HepG2 (cell line): ENCODE measurements around the gene TMEM200C. TPM values are rescaled to one million over a fixed set of nuclear protein-coding genes. Genes with fewer than 3 reads are reported as not detected.
A peak's percentile ranks its signal among the peaks of the same experiment; 100 is the strongest.

ENCODE experiments used
- ATAC-seq: fragments of 200-7000 bp; cut with Tn5 transposase; 3 replicates; pipeline ENCODE4 v1.9.1; 2020; ENCODE audit warnings: mild to moderate bottlenecking, moderate library complexity
- BruUV-seq: library from RNA; stranded (reverse); fragments of 400-500 nt; replicated peaks from 2 replicates; lab custom pipeline; 2021; lab: Mats Ljungman, UMichigan
- CTCF ChIA-PET: fragments of 300-600 bp; formaldehyde crosslinking; extraction: SDS; loops from one replicate; lab custom pipeline; 2021; ENCODE audit warnings: low total read pairs, inconsistent platforms, low intra/inter-chr PET ratio; lab: Yijun Ruan, JAX
- POLR2A ChIA-PET: fragments of 350-600 bp; sonication (Branson Sonifier 250); formaldehyde crosslinking; loops from one replicate; lab custom pipeline; 2020; ENCODE audit warnings: antibody characterized with exemption, inconsistent platforms; lab: Yijun Ruan, JAX
- DNase-seq: peaks from one replicate; pipeline ENCODE4 v3.0.0-alpha.2; 2015; ENCODE audit warnings: low spot score
- FAIRE-seq: peaks from 3 replicates; lab custom pipeline; 2011; peaks lifted over from hg19 to GRCh38; lab: Jason Lieb, UNC
- H2AFZ ChIP-seq: one replicate; pipeline ENCODE4 v1.6.1; 2011; ENCODE audit warnings: low read length, inconsistent platforms
- H3K27ac ChIP-seq: fragments of 300-600 bp; 3 replicates; pipeline ENCODE4 v1.8.0; 2011; ENCODE audit warnings: mixed run types, mild to moderate bottlenecking, mixed read lengths, low read length, inconsistent platforms; ENCODE audit not compliant: insufficient read depth; ENCODE audit errors: extremely low read length
- H3K27me3 ChIP-seq, 2 experiments: fragments of 200-600 bp in 1 of 2; 2 replicates in 1 of 2; 3 replicates in 1 of 2; pipeline versions ENCODE4 v1.6.0 to v1.8.0; 2011; ENCODE audit warnings: low read length in 2 of 2, mild to moderate bottlenecking in 2 of 2, moderate library complexity in 2 of 2, inconsistent platforms in 1 of 2; ENCODE audit not compliant: insufficient read depth in 2 of 2, control insufficient read depth in 1 of 2
- H3K36me3 ChIP-seq, 2 experiments: fragments of 200-600 bp in 1 of 2; replicated peaks in 1 of 2; 2 replicates in 1 of 2; 3 replicates in 1 of 2; pipeline versions ENCODE4 v1.5.1 to v1.8.0; 2011; ENCODE audit warnings: low read length in 2 of 2, inconsistent platforms in 1 of 2; ENCODE audit not compliant: insufficient read depth in 2 of 2, control insufficient read depth in 1 of 2
- H3K4me1 ChIP-seq: 2 replicates; pipeline ENCODE4 v1.5.1; 2012; ENCODE audit warnings: low read length, inconsistent platforms; ENCODE audit not compliant: insufficient read depth
- H3K4me2 ChIP-seq: 2 replicates; pipeline ENCODE4 v1.6.0; 2011; ENCODE audit warnings: low read depth, low read length, inconsistent platforms
- H3K4me3 ChIP-seq, 3 experiments: fragments of 200-600 bp in 1 of 3; sonication (generic), shearing (Covaris generic) in 1 of 3; replicated peaks in 1 of 3; 2 replicates each; pipeline ENCODE4 v1.5.1; 2011 to 2016; ENCODE audit warnings: low read length in 3 of 3, inconsistent platforms in 2 of 3, low read depth in 2 of 3, mild to moderate bottlenecking in 2 of 3, control low read depth in 1 of 3, mixed read lengths in 1 of 3; ENCODE audit not compliant: insufficient read depth in 1 of 3
- H3K79me2 ChIP-seq: one replicate; pipeline ENCODE4 v1.6.1; 2011; ENCODE audit warnings: low read length, inconsistent platforms; ENCODE audit not compliant: insufficient read depth
- H3K9ac ChIP-seq: 2 replicates; pipeline ENCODE4 v1.6.0; 2011; ENCODE audit warnings: mild to moderate bottlenecking, low read depth, low read length, inconsistent platforms; ENCODE audit not compliant: insufficient read depth
- H3K9me3 ChIP-seq: 2 replicates; pipeline ENCODE4 v1.5.1; 2012; ENCODE audit warnings: mild to moderate bottlenecking, low read length
- H4K20me1 ChIP-seq: 2 replicates; pipeline ENCODE4 v1.6.0; 2011; ENCODE audit warnings: inconsistent platforms, mild to moderate bottlenecking, low read length, moderate library complexity; ENCODE audit not compliant: insufficient read depth
- MBD4 ChIP-seq: IDR thresholded peaks from 2 replicates; pipeline ENCODE4 v1.6.1; 2012; ENCODE audit warnings: low read length, inconsistent platforms, borderline replicate concordance
- SALL2 ChIP-seq: sonication (generic); formaldehyde crosslinking; IDR thresholded peaks from 2 replicates; pipeline ENCODE4 v1.8.1; 2023; ENCODE audit warnings: mild to moderate bottlenecking, missing genetic modification reagents, inconsistent platforms
- ZHX2 ChIP-seq, 2 experiments: sonication (generic) in 1 of 2; formaldehyde crosslinking in 1 of 2; IDR thresholded peaks; 2 replicates each; pipeline versions ENCODE4 v1.6.1 to v1.9.0; 2014 to 2022; ENCODE audit warnings: antibody characterized with exemption in 1 of 2, borderline replicate concordance in 1 of 2, inconsistent platforms in 1 of 2, low read depth in 1 of 2, missing genetic modification reagents in 1 of 2
- WGBS: methylation state at CpG from one replicate; pipeline ENCODE4 v1.1.6; 2017; ENCODE audit warnings: low lambda C conversion rate; 5-methylcytosine and 5-hydroxymethylcytosine counted together
- in situ Hi-C: cut with HindIII; loops from 2 replicates; pipeline ENCODE4 v1.10.0; 2017; ENCODE audit warnings: low pct_unique_long_range_greater_than_20kb; ENCODE audit not compliant: extremely low pct_ligation_motif_present
- intact Hi-C: fragments of 100-400 bp; cut with micrococcal nuclease; formaldehyde crosslinking; loops from one replicate; pipeline ENCODE4 v1.10.0; 2022; ENCODE audit not compliant: unreplicated experiment
- polyA plus RNA-seq, 8 experiments: library from polyadenylated mRNA; depleted of rRNA in 3 of 8; stranded (reverse) in 7 of 8; unstranded in 1 of 8; fragments of >200 nt; fragmentation: Illumina TruSeq in 4 of 8; extraction: Trizol in 4 of 8; gene quantifications; 2 replicates each; pipeline versions ENCODE4 v1.2.1 to v1.2.3, GENCODE V29; 2011 to 2016; ENCODE audit warnings: low read depth in 4 of 8, missing spikeins in 1 of 8, mixed read lengths in 1 of 8; ENCODE audit not compliant: insufficient read depth in 1 of 8
- total RNA-seq, 5 experiments: library from RNA; depleted of rRNA; stranded (reverse); fragments of >200 nt; fragmentation: Illumina TruSeq; extraction: Trizol; gene quantifications; 2 replicates each; pipeline ENCODE4 v1.2.3, GENCODE V29; 2016; ENCODE audit warnings: low read depth in 1 of 5

Gene TMEM200C
- total and polyA plus RNA-seq, 2 of the 13 experiments (the other 11 are each of a cell fraction or from before 2014, with no cell fraction given), result 0.04 TPM; not detected in 1

- no peak overlapping the region for H3K9ac ChIP-seq
- in situ Hi-C loops (loop anchor here (10.0 to 25.0 kb wide), 2 partner anchors 321 to 993 kb away; no protein-coding TSS in a partner anchor), intact Hi-C loops (loop anchor here (10.0 kb wide), 2 partner anchors 61 to 161 kb away; no protein-coding TSS in a partner anchor)
- H3K79me2 ChIP-seq, result no peaks in the 10 kb centered on the region
- H2AFZ ChIP-seq, result no peak overlapping the region
- peaks cover 11% of the 10 kb centered on the region; the same call in 1 of the 2 replicates for H3K4me1 ChIP-seq
- H3K27me3 ChIP-seq, result peaks cover 21 to 90% of the 10 kb centered on the region in 2 experiments
- H3K36me3 ChIP-seq, result no peaks in the 10 kb centered on the region
- H4K20me1 ChIP-seq, result no peaks in the 10 kb centered on the region
- no peak for FAIRE-seq
- ATAC-seq, result no peak
- no peak for DNase-seq
- no peak for TF ChIP-seq ZHX2 (IDR thresholded peaks at IDR 0.05; ENCODE audit: low read depth)
- no peak for TF ChIP-seq ZHX2 (CRISPR knock-in tag; IDR thresholded peaks at IDR 0.05; ENCODE audit: borderline replicate concordance)
- no peak for TF ChIP-seq SALL2 (CRISPR knock-in tag)
- no peak for TF ChIP-seq MBD4
- H3K4me3 ChIP-seq, result peak overlapping the region in 1 of 3 experiments; percentile 65; a peak in 1 of 6 replicates
- H3K9me3 ChIP-seq, result no peaks in the 10 kb centered on the region
- ChIA-PET CTCF (no interaction called here), POLR2A (no interaction called here)
- BruUV-seq, result no TSS peak
- no peak overlapping the region for H3K27ac ChIP-seq
- H3K4me2 ChIP-seq, result peak overlapping the region; percentile 68; the same call in 1 of the 2 replicates
- 12% methylated on average over 13 of the region's 13 CpGs for WGBS
Observed at GRCh38 chr18:5893956-5894610, 1.2 kb downstream of the TMEM200C start.
